NCI-H128 (cell line): ENCODE data around the gene GATC.
A peak's percentile ranks its signal among the peaks of the same experiment; 100 is the strongest.

ENCODE experiments used
- DNase-seq: peaks from one replicate; lab custom pipeline; 2025; ENCODE audit not compliant: unreplicated experiment; lab: John Stamatoyannopoulos, UW

Gene GATC

DNA sequence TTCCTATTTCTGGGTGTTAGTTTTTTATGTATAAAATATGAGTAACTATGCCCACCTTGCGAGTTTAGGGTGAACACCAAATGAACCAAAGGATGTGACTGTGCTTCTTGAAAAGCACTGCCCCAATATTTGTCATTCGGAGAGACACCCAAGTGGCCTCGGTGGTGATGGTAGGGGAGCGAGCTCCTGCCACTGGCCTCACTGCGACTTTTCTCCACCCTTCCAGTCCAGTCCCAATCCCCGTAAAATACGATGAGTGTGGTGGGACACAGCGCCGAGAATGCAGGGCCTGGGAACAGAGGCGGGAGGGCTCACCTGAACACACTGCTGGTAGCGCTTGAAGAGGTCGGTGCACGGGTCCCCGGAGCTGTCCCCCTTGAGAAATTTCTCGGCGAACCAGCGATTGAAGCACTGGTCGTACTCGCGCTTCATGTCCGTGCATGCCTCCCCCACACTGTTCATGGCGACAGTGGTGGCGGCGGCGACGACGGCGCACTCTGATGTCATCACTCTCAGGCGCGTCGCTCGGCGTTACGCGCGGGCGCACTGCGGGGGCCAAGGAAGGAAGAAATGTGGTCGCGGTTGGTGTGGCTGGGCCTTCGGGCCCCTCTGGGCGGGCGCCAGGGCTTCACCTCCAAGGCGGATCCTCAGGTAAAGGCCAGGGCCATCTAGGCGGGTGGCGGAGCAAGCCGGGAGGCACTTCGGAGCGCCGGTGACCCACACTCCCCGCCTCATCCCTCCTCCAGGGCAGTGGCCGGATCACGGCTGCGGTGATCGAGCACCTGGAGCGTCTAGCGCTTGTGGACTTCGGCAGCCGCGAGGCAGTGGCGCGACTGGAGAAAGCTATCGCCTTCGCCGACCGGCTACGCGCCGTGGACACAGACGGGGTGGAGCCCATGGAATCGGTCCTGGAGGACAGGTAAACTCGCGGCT is at the start of gene GATC, which contains the start of gene TRIAP1:
GATC (plus strand) TSS at position 534 of the 933 bp plus-strand sequence; CDS start at position 571, 37 bp downstream.
TRIAP1 (minus strand) TSS at position 474 of the 933 bp plus-strand sequence; CDS start at position 462, 12 bp downstream.
- DNase-seq: peak; percentile 60

DNA sequence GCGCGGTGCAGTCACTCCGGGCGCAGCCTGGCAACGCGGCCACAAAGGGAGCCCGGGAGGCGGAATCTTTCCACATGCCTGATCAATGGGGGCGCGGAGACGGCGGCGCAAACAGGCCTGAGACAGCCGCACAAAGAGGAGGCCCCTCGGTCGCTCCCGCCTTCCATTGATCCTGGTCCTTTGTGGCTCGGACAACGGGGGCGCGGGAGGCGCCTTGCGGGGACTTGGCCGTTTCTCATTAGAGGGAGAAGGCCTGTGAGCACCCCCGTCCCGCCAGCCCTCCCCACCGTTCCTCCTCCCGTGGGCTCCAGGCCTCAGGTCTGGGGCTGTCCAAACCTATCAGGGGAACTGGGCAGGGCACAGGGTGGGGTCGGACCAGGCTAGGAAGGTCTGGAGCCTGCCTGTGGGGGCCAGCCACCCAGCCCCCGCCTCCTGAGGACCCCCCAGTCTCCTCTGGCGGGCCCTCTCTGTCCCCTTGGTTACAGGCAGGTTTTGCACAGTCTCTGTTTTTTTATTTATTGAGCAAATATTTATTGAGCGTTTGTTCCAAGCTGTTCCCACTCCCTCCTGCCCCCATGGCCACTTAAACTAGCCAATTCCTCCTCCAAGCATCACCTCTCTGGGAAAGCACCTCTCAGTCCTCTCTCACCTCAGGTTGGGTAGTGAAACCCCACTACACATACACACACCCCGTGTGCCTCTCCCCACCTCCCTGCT is 48.3 kb upstream of the GATC start:
- DNase-seq: no peak

DNA sequence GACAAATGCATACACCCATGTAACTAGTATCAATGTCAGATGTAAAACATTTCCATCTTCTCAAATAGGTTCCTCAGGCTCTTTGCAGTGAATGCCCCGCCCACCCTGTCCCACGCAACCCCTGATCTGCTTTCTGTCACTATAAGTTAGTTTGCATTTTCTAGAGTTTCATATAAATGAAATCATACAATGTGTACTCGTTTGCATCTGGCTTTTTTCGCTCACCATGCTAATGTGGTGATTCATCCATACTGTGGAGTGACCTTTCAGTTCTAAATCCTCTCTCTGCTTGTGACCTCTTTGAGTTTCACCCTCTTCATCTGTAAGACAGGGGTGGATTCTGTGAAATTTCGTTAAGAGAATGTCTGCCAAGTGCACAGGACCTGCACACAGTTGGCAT is 46.7 kb upstream of the GATC start:
- DNase-seq: no peak

- DNase-seq: no peak
Observed at GRCh38 chr12:120402217-120402616, 44.0 kb upstream of the GATC start.

GRCh38 chr12:120403869-120404268 is 42.4 kb upstream of the GATC start:
- no peak for DNase-seq

DNA sequence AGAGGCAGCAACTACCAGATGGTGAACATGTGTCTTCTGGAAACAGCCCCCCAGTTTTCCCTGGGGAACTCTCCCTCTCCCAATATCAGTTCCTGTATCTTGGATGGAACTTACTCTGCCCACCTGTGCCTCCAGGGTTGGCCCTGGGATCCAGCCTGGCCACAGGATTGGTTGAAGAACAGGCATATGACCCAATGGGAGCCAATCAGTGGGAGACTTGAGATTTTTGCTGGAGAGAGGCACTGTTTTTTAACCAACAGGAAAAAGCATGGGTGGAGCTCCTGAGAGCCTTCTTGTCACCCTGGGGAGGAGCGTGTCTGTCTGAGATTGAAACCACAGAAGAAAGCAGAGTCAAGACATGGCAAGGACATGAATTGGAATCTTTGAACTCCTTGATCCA is 42.0 kb upstream of the GATC start:
- DNase-seq: no peak

DNA sequence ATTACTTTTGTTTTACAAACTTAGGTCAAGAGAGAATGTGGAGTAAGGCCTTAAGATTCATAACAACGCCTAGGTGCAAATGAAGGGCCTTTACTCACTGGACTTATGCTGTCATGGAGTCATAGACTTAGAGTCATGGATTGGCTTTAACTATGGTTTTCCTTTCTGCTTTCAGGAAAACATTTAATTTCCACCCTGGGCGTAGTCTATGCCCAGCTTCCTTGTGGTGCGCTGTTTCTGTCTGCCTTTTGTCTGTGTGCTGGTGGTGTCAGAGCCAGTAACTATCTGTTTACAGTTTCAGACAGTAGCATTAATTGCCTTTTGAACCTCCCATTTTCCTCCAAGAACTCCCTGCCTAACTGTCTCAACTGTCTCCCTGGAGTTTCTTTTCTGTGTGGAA is 40.2 kb upstream of the GATC start:
- no peak for DNase-seq

GRCh38 chr12:120406553-120406952 is 39.7 kb upstream of the GATC start:
- no peak for DNase-seq

- DNase-seq: no peak
Observed at GRCh38 chr12:120408771-120409170, 37.5 kb upstream of the GATC start.

DNA sequence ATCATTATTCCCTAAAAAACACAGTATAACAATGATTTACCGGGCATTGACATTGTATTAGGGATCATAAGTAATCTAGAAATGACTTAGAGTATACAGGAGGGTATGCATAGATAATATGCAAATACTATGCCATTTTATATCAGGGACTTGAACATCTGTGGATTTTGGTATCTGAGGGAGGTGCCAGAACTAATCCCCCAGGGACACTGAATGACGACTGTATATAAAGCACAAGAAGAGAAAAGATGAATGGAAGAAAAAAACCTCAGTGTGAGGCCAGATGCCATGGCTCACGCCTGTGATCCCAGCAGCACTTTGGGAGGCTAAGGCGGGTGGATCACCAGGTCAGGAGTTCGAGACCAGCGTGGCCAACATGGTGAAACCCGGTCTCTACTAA is 33.8 kb upstream of the GATC start:
- no peak for DNase-seq

DNA sequence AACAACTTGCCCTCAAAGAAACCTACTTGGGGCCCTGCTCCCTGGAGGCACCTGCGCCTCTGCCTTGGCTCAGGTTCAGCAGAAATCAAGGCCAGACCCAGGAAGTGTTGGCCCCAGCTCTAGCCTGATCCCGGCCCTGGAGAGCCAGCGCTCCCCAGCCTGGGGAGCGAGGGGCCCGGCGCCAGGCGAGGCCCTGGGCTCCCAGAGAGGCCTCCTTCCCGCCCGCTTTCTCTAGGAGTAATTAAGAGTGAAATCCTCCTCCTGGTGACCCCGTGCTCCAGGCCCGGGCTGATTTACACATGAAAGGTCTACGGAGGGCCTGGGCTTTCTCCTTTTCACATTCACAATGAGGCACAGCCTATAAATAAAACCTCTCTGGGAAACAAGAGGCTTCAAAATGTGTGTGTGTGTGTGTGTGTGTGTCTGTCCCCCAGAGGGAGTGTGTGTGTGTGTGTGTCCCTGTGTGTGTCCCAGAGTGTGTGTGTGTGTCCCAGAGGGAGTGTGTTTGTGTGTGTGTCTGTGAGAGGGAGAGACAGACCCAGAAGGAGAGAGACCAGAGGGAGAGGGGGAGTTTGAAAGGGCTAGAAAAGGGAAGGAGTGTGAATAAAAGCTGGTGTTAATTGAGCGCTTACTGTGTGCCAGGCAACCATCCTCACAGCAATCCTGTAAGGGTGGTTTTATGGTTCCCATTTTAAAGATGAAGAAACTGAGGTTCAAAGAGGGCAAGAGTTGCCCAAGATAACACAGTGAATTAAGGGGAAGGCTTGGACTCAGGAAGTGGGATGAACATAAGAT is 32.1 kb upstream of the GATC start:
- no peak for DNase-seq

DNA sequence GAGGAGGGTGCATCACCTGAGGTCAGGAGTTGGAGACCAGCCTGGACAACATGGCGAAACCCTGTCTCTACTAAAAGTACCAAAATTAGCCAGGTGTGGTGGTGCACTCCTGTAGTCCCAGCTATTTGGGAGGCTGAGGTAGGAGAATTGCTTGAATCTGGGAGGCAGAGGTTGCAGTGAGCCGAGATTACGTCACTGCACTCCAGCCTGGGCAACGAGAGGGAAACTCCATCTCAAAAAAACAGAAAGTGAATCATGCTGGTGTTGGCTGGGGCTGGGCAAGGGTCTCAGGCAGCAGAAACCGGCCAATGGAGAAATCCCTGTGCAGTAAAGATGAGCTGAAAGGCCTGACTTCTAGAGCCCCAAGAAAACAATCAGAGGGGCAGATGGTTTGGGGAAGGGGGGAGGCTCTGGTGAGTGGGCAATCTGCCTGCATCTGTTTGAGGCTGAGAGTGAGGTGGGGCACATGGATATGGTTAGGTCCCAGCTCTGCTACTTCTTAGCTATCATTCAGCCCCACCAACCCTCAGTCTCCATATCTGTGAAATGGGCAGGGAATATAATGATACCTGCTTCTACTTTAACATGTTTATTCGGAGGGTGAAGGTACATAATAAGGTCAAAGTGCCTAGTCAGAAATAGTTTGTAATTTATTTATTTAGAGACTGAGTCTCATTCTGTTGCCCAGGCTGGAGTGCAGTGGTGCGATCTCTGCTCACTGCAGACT is 29.6 kb upstream of the GATC start:
- no peak for DNase-seq

- no peak for DNase-seq
Observed at GRCh38 chr12:120417917-120418580, 28.2 kb upstream of the GATC start.

- DNase-seq: no peak
Observed at GRCh38 chr12:120421701-120422100, 24.5 kb upstream of the GATC start.

- no peak for DNase-seq
Observed at GRCh38 chr12:120422892-120423456, 23.3 kb upstream of the GATC start.

DNA sequence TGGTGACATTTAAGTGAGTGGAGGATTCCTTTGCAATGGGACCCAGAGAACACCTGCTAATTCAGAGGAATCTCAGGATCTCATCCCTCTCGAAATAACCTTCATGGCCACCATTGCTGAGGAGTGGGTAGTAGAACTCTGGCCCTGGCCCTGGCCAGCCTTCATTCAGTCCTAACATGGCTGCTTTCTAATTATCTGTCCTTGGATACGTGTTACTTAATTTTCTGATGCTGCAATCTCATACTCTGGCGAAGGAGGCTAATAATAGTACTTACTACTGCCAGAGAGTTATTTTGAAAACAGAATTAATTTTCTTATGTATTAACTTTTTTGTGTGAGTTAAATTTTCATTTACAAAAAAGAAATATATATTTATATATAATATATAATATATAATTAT is 20.4 kb upstream of the GATC start:
- no peak for DNase-seq

GRCh38 chr12:120428597-120429229 is 17.5 kb upstream of the GATC start:
- DNase-seq: no peak

DNA sequence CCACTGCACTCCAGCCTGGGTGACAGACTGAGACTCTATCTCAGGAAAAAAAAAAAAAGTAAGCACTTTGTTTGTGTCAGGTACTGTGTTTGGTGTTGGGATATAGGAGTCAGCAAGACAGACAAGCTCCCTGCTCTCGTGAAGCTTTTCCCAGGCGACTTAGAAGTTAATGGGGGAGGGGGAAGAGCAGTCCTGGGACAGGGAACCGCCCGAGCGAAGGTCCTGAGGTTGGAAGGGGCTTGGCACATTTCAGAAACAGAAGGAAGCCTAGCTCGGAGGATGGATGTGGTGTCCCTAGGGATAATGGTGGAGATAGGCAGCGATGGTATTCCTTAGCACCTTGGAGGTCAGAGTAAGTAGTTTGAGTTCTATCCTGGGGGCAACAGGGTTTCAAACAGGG is 16.9 kb upstream of the GATC start:
- DNase-seq: no peak
